NCI-H510A treated with DMSO at 0.1 percent for 48 hours (cell line): ENCODE results near the gene CDH7.

Source experiments
- DNase-seq: peaks from one replicate; lab custom pipeline; 2025; lab: John Stamatoyannopoulos, UW

The CDH7 gene

GRCh38 chr18:65750389-65751154 is at the start of gene CDH7:
Gene CDH7, plus strand, starts transcription at chr18:65751012. Its CDS starts 11,831 bp downstream, at chr18:65762843.
- DNase-seq = peak; percentile 78

- no peak for DNase-seq
Measured at GRCh38 chr18:65704046-65704445, 46.8 kb upstream of the CDH7 start.

GRCh38 chr18:65706646-65707045 is 44.2 kb upstream of the CDH7 start:
- no peak for DNase-seq

- DNase-seq = no peak
Measured at GRCh38 chr18:65711493-65711892, 39.3 kb upstream of the CDH7 start.

GRCh38 chr18:65721619-65722018 is 29.2 kb upstream of the CDH7 start:
- DNase-seq = no peak

- DNase-seq = peak; percentile 92
Measured at GRCh38 chr18:65725251-65726050, 25.4 kb upstream of the CDH7 start.

GRCh38 chr18:65735155-65735554 is 15.7 kb upstream of the CDH7 start:
- DNase-seq = peak; percentile 42

GRCh38 chr18:65737471-65737955 is 13.3 kb upstream of the CDH7 start:
- peak; percentile 81 for DNase-seq

- no peak for DNase-seq
Measured at GRCh38 chr18:65746936-65747335, 3.9 kb upstream of the CDH7 start.

GRCh38 chr18:65748321-65748720 is 2.5 kb upstream of the CDH7 start:
- DNase-seq = peak; percentile 79

GRCh38 chr18:65749841-65750240 is 971 bp upstream of the CDH7 start:
- peak; percentile 37 for DNase-seq

GRCh38 chr18:65751155-65752085 is 608 bp downstream of the CDH7 start:
- DNase-seq = peak; percentile 95

- peak; percentile 66 for DNase-seq
Measured at GRCh38 chr18:65752625-65753325, 2.0 kb downstream of the CDH7 start.

GRCh38 chr18:65753520-65753919 is 2.7 kb downstream of the CDH7 start:
- peak; percentile 81 for DNase-seq

GRCh38 chr18:65754121-65754520 is 3.3 kb downstream of the CDH7 start:
- peak; percentile 74 for DNase-seq

- DNase-seq = peak; percentile 52
Measured at GRCh38 chr18:65755616-65756015, 4.8 kb downstream of the CDH7 start.

- no peak for DNase-seq
Measured at GRCh38 chr18:65760457-65760856, 9.6 kb downstream of the CDH7 start.

- DNase-seq = peak; percentile 30
Measured at GRCh38 chr18:65761636-65762295, 11.0 kb downstream of the CDH7 start.

- DNase-seq = no peak
Measured at GRCh38 chr18:65762556-65762955, 11.7 kb downstream of the CDH7 start.

- no peak for DNase-seq
Measured at GRCh38 chr18:65767406-65767805, 16.6 kb downstream of the CDH7 start.
